Aorta (tissue), 5 donors: Measurements from ENCODE around the gene DRC1. TPM values are rescaled to one million over a fixed set of nuclear protein-coding genes. Genes with fewer than 3 reads are reported as not detected.

Source experiments
- ATAC-seq: fragments of 200-7000 bp; cut with Tn5 transposase; one replicate; pipeline ENCODE4 v1.9.1; 2022; ENCODE audit warnings: moderate library complexity; ENCODE audit not compliant: low FRiP score
- DNase-seq, 2 donors: peaks; one replicate each; pipeline ENCODE4 v3.0.0-alpha.2; 2020
- H3K27ac ChIP-seq, 2 donors: one replicate each; pipeline ENCODE4 v1.5.1; 2013; ENCODE audit warnings: low read length in 2 of 2, mild to moderate bottlenecking in 2 of 2, moderate library complexity in 2 of 2, control low read depth in 1 of 2, inconsistent platforms in 1 of 2, low read depth in 1 of 2
- H3K27me3 ChIP-seq, 2 donors: one replicate each; pipeline ENCODE4 v1.6.1; 2013; ENCODE audit warnings: control low read depth in 1 of 2, low read length in 1 of 2, mild to moderate bottlenecking in 1 of 2, moderate library complexity in 1 of 2; ENCODE audit not compliant: insufficient read depth in 2 of 2, control insufficient read depth in 1 of 2
- H3K36me3 ChIP-seq, 2 donors: one replicate each; pipeline ENCODE4 v1.6.1; 2013; ENCODE audit warnings: control low read depth in 1 of 2, low read length in 1 of 2, mild to moderate bottlenecking in 1 of 2; ENCODE audit not compliant: insufficient read depth in 2 of 2, control insufficient read depth in 1 of 2
- H3K4me1 ChIP-seq, 2 donors: one replicate each; pipeline ENCODE4 v1.6.1; 2013; ENCODE audit warnings: low read length in 2 of 2, control low read depth in 1 of 2, mild to moderate bottlenecking in 1 of 2, moderate library complexity in 1 of 2; ENCODE audit not compliant: insufficient read depth in 2 of 2, control insufficient read depth in 1 of 2
- H3K4me3 ChIP-seq, 2 donors: one replicate each; pipeline ENCODE4 v1.5.1; 2013; ENCODE audit warnings: low read length in 2 of 2, control low read depth in 1 of 2, mild to moderate bottlenecking in 1 of 2
- H3K9me3 ChIP-seq: one replicate; pipeline ENCODE4 v1.6.1; 2013; ENCODE audit warnings: mild to moderate bottlenecking, low read length; ENCODE audit not compliant: control insufficient read depth
- WGBS, 2 donors: extraction: QIAGEN DNeasy Blood & Tissue Kit; methylation state at CpG; one replicate each; pipeline ENCODE4 v1.1.7; 2013; 5-methylcytosine and 5-hydroxymethylcytosine counted together
- intact Hi-C, 2 donors: fragments of 100-400 bp; cut with DNase I; formaldehyde crosslinking; loops; one replicate each; pipeline versions ENCODE4 v1.14.2 to v1.15.0; 2022
- polyA plus RNA-seq, 2 donors: library from polyadenylated mRNA; stranded (reverse); fragments of 200-250 nt; gene quantifications; one replicate each; pipeline ENCODE4 v1.2.3, GENCODE V29; 2013
- total RNA-seq, 2 donors: library from RNA; stranded (reverse); fragmentation: NEBNext Ultra II Directional; extraction: Animal tissue kit (Norgen Biotek cat#: 25700); gene quantifications; one replicate each; pipeline ENCODE4 v1.2.1, GENCODE V29; 2021
- donor health status: healthy with polysubstance abuse.
- donor health status: Bipolar disorder and iron deficiency.
- donor health status: DM: no; HTN: no; CAD: no.
- donor health status: DM: no; HTN: no; CAD: no.
- donor health status: DM: yes; HTN: yes; CAD: no.

DRC1 gene
- total and polyA plus RNA-seq, 4 donors: 0.51 TPM; not detected in 3

- peak; percentile 42 to 69 for DNase-seq
- H3K27me3 ChIP-seq: no peaks in the 10 kb centered on the region
- WGBS, 2 donors: 94 to 96% methylated on average over 6 of the region's 6 CpGs
These were observed 60.4 kb downstream of the DRC1 start for GRCh38 chr2:26462100-26462499.

DNA sequence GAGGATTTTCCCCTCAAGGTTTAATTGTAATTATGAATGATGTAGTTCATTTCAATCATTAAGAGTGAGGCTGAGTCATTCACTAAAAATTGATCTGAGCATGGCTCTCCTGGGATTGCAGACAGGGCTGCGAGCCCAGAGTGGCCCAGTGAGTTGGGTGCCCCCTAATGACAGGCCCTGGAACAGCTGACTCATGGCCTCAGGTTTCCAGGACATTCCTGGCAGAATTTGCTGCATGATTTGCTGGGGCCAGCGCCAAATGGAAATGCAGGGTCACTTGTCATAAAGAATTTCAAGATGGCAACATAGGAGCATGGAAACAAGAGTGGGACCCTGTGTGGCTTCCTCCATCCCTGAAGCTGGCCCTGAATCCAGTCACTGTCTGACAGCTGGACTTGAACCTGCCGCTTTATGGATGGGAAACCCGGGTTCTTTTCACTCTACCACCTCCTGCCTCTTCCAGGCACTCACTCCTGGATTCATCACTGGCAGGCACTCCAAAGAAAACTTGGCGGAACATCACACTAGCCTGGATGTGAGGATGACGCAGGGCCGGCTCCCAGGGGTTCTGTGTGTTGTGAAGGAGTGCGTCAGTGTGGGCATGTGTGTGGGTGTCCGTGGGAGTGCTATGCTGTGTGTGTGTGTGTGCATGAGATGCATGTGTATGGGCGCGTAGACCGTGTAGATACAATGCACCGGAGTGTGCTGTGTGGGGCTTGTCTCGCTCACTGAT lies 61.0 kb downstream of the DRC1 start:
- H3K36me3 ChIP-seq: no peaks in the 10 kb centered on the region
- no peaks in the 10 kb centered on the region for H3K4me1 ChIP-seq
- no peaks in the 10 kb centered on the region for H3K9me3 ChIP-seq
- H3K4me3 ChIP-seq: no peak overlapping the region
- ATAC-seq (peak; percentile 36), DNase-seq (peak; percentile 64 to 82)
- no peak overlapping the region for H3K27ac ChIP-seq
- H3K27me3 ChIP-seq: no peaks in the 10 kb centered on the region
- intact Hi-C loops: no loop called here
- 85 to 86% methylated on average over 14 of the region's 14 CpGs for WGBS, 2 donors

More at GRCh38 chr2:26462100-26462499, 60.4 kb downstream of the DRC1 start:
- intact Hi-C loops: no loop called here
- H3K4me1 ChIP-seq: no peaks in the 10 kb centered on the region
- H3K9me3 ChIP-seq: no peaks in the 10 kb centered on the region
- ATAC-seq: no peak
- H3K4me3 ChIP-seq: no peak overlapping the region
- H3K36me3 ChIP-seq: no peaks in the 10 kb centered on the region
- H3K27ac ChIP-seq: no peak overlapping the region

DNA sequence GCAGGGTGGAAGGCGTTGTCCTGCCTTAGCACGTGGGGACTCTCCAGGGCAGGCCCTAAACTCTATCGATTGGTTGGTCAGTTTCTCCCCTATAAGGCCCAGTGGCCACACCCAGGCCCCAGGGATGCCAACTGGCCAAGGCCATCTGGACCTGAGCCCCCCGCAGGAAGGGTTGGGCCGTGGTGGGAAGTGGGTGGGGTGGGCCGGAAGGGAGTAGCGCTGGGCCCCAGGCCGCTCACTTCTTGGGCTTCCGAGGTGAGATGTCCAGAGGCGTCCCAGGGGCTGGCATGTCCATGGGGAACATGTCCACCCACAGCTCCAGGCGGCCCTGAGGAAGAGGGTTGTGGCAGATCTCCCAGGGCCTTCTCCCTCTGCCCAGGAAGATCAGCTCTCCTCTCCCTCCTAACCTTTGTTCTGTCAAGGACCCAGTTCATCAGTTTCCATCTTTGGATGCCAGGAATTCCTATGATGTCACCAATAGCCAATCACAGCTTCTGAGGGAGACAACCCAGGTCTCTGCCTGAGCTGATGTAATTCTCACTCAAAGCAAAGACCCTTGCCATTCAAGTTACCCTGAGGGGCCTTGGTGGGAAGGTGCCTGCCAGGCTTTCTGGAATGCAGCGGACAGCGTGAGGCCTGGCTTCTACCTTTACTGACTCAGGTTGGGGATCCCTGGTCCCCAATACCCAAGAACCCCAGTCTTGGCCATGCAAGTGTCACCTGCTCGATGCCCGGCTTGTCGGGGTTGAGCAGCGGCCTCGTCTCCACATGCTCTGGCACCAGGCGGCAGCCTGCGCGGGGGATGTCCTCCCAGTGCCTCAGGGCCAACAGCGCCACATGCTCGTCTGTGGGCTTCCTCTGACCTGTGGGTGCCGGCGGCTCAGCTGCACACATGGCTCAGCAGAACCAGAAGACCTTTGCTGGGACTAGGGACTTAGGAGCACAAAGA lies 61.8 kb downstream of the DRC1 start:
- no peak overlapping the region for H3K4me3 ChIP-seq
- DNase-seq (peak; percentile 35 to 76), ATAC-seq (no peak)
- intact Hi-C loops: no loop called here
- no peaks in the 10 kb centered on the region for H3K27me3 ChIP-seq
- H3K9me3 ChIP-seq: no peaks in the 10 kb centered on the region
- no peaks in the 10 kb centered on the region for H3K4me1 ChIP-seq
- H3K36me3 ChIP-seq: no peaks in the 10 kb centered on the region
- WGBS, 2 donors: 95 to 96% methylated on average over 25 of the region's 25 CpGs
- no peak overlapping the region for H3K27ac ChIP-seq

- no peaks in the 10 kb centered on the region for H3K4me1 ChIP-seq
- no peak overlapping the region for H3K27ac ChIP-seq
- DNase-seq (peak; percentile 36 to 51), ATAC-seq (no peak)
- H3K27me3 ChIP-seq: no peaks in the 10 kb centered on the region
- WGBS, 2 donors: 79 to 84% methylated on average over 14 of the region's 14 CpGs
- no peaks in the 10 kb centered on the region for H3K36me3 ChIP-seq
- H3K9me3 ChIP-seq: no peaks in the 10 kb centered on the region
- intact Hi-C loops: no loop called here
- H3K4me3 ChIP-seq: no peak overlapping the region
These were observed 62.9 kb downstream of the DRC1 start for GRCh38 chr2:26464390-26465265.

DNA sequence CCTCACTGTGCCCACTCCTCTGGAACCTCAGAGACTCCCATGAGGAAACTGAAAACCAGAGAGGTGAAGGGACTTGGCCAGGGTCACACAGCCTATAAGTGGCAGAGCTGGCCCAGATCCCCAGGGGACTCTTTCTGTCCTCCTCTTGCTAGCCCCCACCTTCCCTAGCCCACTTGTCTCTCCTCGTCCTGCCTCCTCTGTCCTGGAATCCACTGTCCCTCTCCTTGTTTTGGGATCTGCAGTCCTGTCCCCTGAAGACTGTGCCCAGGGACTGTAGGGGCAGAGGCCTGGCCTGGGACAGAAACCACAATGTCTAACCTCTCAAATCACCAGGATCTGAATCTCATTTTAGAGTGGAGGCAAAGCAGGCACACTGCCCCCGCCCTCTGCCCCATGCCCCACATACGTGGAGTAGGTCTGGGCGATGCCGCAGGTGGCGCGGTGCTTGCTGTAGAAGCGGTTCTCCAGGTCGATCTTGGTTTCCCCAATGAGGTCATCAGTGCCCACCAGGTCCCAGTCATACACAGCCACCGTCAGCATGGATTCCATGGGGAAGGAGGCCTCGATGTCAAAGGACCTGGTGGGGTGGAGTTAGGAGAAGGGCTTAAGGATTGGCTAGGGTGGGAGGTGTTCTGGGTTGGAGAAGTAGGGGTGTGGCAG lies 63.7 kb downstream of the DRC1 start:
- Histone ChIP-seq H3K4me3 (no peak overlapping the region), H3K36me3 (no peaks in the 10 kb centered on the region), H3K4me1 (no peaks in the 10 kb centered on the region), H3K27ac (no peak overlapping the region), H3K27me3 (no peaks in the 10 kb centered on the region), H3K9me3 (peaks cover 1% of the 10 kb centered on the region)
- ATAC-seq (no peak), DNase-seq (no peak)
- intact Hi-C loops: no loop called here
- WGBS, 2 donors: 92 to 93% methylated on average over 11 of the region's 11 CpGs

DNA sequence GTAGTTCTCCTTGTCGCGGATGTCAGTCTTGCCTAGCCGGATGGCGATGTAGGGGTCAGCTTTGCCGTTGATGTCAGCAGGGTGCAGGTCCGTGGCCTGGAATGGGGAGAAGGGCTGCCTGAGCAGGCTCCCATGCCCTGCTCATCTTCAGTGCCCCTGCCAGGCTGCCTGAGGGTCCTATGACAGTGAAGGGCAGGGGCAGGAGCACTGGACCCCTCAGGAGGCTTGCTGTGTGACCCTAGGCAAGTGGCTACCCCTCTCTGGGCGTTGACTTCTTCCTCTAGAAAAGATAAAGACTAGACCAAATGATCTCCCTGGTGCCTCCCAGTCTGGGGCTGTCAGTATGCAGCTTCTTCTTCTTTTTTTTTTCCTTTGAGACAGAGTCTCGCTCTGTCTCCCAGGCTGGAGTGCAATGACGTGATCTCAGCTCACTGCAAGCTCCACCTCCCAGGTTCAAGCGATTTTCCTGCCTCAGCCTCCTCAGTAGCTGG lies 64.3 kb downstream of the DRC1 start:
- Histone ChIP-seq H3K4me3 (no peak overlapping the region), H3K27ac (no peak overlapping the region), H3K9me3 (peaks cover 1% of the 10 kb centered on the region), H3K4me1 (no peaks in the 10 kb centered on the region), H3K36me3 (no peaks in the 10 kb centered on the region), H3K27me3 (no peaks in the 10 kb centered on the region)
- WGBS, 2 donors: 92 to 94% methylated on average over 10 of the region's 10 CpGs
- DNase-seq (peak in 1 of 2 donors; percentile 55), ATAC-seq (no peak)
- intact Hi-C loops: no loop called here

DNA sequence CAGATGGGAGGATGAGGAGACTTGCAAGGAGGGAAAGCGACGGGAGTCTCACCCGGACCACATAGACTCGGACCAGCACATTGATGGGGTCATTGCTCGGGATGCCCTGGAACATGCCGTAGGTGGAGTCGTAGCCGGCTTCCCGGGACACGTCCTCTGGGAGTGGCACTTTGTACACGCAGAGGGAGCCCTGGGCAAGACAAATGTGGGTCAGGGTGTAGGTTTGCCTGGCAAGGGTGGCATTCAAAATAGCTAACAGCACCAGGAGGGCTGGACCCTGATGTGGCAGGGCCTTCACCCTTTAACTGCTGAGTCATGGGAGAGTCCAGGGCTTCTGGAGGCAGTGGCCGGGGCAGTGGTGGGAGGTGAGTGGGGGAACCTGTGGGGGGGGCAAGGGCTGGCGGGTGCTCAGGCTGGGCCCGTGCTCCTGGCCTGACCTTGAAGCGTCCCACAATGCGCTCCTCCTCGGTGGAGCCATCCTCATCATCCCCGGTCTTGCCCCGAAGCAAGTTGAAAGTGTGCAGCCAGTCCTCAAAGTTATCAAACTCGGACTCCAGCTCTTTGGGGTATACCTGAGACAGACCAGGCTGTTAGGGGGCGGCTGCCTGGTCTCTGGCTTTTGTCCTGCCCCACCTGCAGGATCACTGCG lies 65.1 kb downstream of the DRC1 start:
- DNase-seq (peak in 1 of 2 donors; percentile 55), ATAC-seq (no peak)
- intact Hi-C loops: no loop called here
- Histone ChIP-seq H3K9me3 (peaks cover 1% of the 10 kb centered on the region), H3K27me3 (no peaks in the 10 kb centered on the region), H3K4me1 (no peaks in the 10 kb centered on the region), H3K36me3 (no peaks in the 10 kb centered on the region), H3K27ac (no peak overlapping the region), H3K4me3 (no peak overlapping the region)
- WGBS, 2 donors: 87 to 90% methylated on average over 22 of the region's 22 CpGs
